Liver (tissue), 9 donors: ENCODE results near the gene SMURF2. TPM values are rescaled to one million over a fixed set of nuclear protein-coding genes. Genes with fewer than 3 reads are reported as not detected.

Experiments used
- DNase-seq: peaks from one replicate; pipeline ENCODE4 v3.0.0-alpha.2; 2017; ENCODE audit warnings: low spot score
- H3K27ac ChIP-seq, 2 donors: one replicate each; pipeline ENCODE4 v1.7.0; 2013; ENCODE audit warnings: inconsistent platforms in 2 of 2, low read length in 2 of 2, control low read depth in 1 of 2, low read depth in 1 of 2, mild to moderate bottlenecking in 1 of 2
- H3K27me3 ChIP-seq, 4 donors: one replicate each; pipeline versions ENCODE4 v1.6.1 to v1.7.0; 2013; ENCODE audit warnings: low read length in 3 of 4, inconsistent platforms in 1 of 4, mild to moderate bottlenecking in 1 of 4, moderate library complexity in 1 of 4; ENCODE audit not compliant: control insufficient read depth in 4 of 4, insufficient read depth in 4 of 4
- H3K36me3 ChIP-seq, 4 donors: one replicate each; pipeline versions ENCODE4 v1.6.1 to v1.7.0; 2013; ENCODE audit warnings: low read length in 3 of 4, mild to moderate bottlenecking in 3 of 4, low read depth in 1 of 4, moderate library complexity in 1 of 4; ENCODE audit not compliant: control insufficient read depth in 4 of 4, insufficient read depth in 3 of 4
- H3K4me1 ChIP-seq, 4 donors: one replicate each; pipeline versions ENCODE4 v1.6.1 to v1.7.0; 2013; ENCODE audit warnings: low read length in 3 of 4, mild to moderate bottlenecking in 3 of 4, moderate library complexity in 1 of 4; ENCODE audit not compliant: control insufficient read depth in 4 of 4, insufficient read depth in 4 of 4
- H3K4me3 ChIP-seq, 3 donors: one replicate each; pipeline versions ENCODE4 v1.6.1 to v1.7.0; 2013; ENCODE audit warnings: low read length in 3 of 3, control low read depth in 1 of 3, low read depth in 1 of 3, mild to moderate bottlenecking in 1 of 3
- H3K9ac ChIP-seq, 2 donors: one replicate each; pipeline ENCODE4 v1.7.0; 2013; ENCODE audit warnings: low read length in 2 of 2, mild to moderate bottlenecking in 2 of 2, moderate library complexity in 2 of 2, control low read depth in 1 of 2, low read depth in 1 of 2
- H3K9me3 ChIP-seq, 4 donors: one replicate each; pipeline versions ENCODE4 v1.6.1 to v1.7.0; 2013; ENCODE audit warnings: low read length in 3 of 4; ENCODE audit not compliant: control insufficient read depth in 4 of 4
- EGR1 ChIP-seq, 2 donors: IDR thresholded peaks; 2 replicates each; pipeline ENCODE4 v1.6.1; 2016 to 2018; ENCODE audit warnings: antibody characterized with exemption in 2 of 2, low read depth in 2 of 2
- FOXA1 ChIP-seq: IDR thresholded peaks from 2 replicates; pipeline ENCODE4 v1.6.1; 2016; ENCODE audit warnings: antibody characterized with exemption
- FOXA2 ChIP-seq: IDR thresholded peaks from 2 replicates; pipeline ENCODE4 v1.6.1; 2016; ENCODE audit warnings: antibody characterized with exemption
- GABPA ChIP-seq, 2 donors: IDR thresholded peaks in 1 of 2; conservative IDR thresholded peaks in 1 of 2; 2 replicates each; pipeline ENCODE4 v1.6.1; 2016; ENCODE audit warnings: antibody characterized with exemption in 2 of 2, mild to moderate bottlenecking in 1 of 2, moderate library complexity in 1 of 2
- JUND ChIP-seq, 2 donors: IDR thresholded peaks; 2 replicates each; pipeline ENCODE4 v1.6.1; 2016; ENCODE audit warnings: antibody characterized with exemption in 2 of 2
- NR2F2 ChIP-seq: IDR thresholded peaks from 2 replicates; pipeline ENCODE4 v1.6.1; 2016; ENCODE audit warnings: antibody characterized with exemption
- RAD21 ChIP-seq, 2 donors: IDR thresholded peaks; 2 replicates each; pipeline ENCODE4 v1.6.1; 2016; ENCODE audit warnings: antibody characterized with exemption in 2 of 2, mild to moderate bottlenecking in 2 of 2
- RXRA ChIP-seq, 2 donors: IDR thresholded peaks; 2 replicates each; pipeline ENCODE4 v1.6.1; 2017 to 2018; ENCODE audit warnings: antibody characterized with exemption in 2 of 2, mild to moderate bottlenecking in 1 of 2
- SP1 ChIP-seq: IDR thresholded peaks from 2 replicates; pipeline ENCODE4 v1.6.1; 2018; ENCODE audit warnings: antibody characterized with exemption, mild to moderate bottlenecking
- TAF1 ChIP-seq: conservative IDR thresholded peaks from 2 replicates; pipeline ENCODE4 v1.6.1; 2016; ENCODE audit warnings: antibody characterized with exemption, mild to moderate bottlenecking
- YY1 ChIP-seq: IDR thresholded peaks from 2 replicates; pipeline ENCODE4 v1.6.1; 2016; ENCODE audit warnings: antibody characterized with exemption, mild to moderate bottlenecking
- WGBS: extraction: QIAGEN DNeasy Blood & Tissue Kit; methylation state at CpG from one replicate; pipeline ENCODE4 v1.1.7; 2013; 5-methylcytosine and 5-hydroxymethylcytosine counted together
- polyA plus RNA-seq, 2 donors: library from polyadenylated mRNA; stranded (reverse) in 1 of 2; unstranded in 1 of 2; fragments of 200-250 nt in 1 of 2; fragments of >200 nt in 1 of 2; fragmentation: Nextera tagmentation in 1 of 2; extraction: Ambion mirVana in 1 of 2; gene quantifications; one replicate each; pipeline versions ENCODE4 v1.2.1 to v1.2.3, GENCODE V29; 2013 to 2015
- total RNA-seq, 2 donors: library from RNA; depleted of rRNA; stranded (reverse); fragments of >200 nt; gene quantifications; one replicate each; pipeline ENCODE4 v1.2.3, GENCODE V29; 2014
- TF ChIP-seq, protein P1 (sequence below): IDR thresholded peaks from 2 replicates; pipeline ENCODE4 v1.6.1; 2016; ENCODE audit warnings: antibody characterized with exemption
- TF ChIP-seq, protein P2 (sequence below): IDR thresholded peaks from 2 replicates; pipeline ENCODE4 v1.6.1; 2016; ENCODE audit warnings: antibody characterized with exemption
- TF ChIP-seq, protein P3 (sequence below): fragments of 150-350 bp; IDR thresholded peaks from 2 replicates; pipeline ENCODE4 v1.5.1; 2017; ENCODE audit warnings: improper control_type of control experiment, low read depth, low read length; ENCODE audit not compliant: missing input control
- TF ChIP-seq, protein P4 (sequence below): IDR thresholded peaks from 2 replicates; pipeline ENCODE4 v1.6.1; 2016; ENCODE audit warnings: antibody characterized with exemption, mild to moderate bottlenecking
- TF ChIP-seq, protein P5 (sequence below): IDR thresholded peaks from 2 replicates; pipeline ENCODE4 v1.6.1; 2016; ENCODE audit warnings: antibody characterized with exemption
- donor health status: healthy.
- donor health status: healthy.
- donor health status: healthy.
- donor health status: healthy.
- donor health status: healthy.

The SMURF2 gene
- total and polyA plus RNA-seq, 4 donors, result 2.0 to 6.9 (median 3.5) TPM

DNA sequence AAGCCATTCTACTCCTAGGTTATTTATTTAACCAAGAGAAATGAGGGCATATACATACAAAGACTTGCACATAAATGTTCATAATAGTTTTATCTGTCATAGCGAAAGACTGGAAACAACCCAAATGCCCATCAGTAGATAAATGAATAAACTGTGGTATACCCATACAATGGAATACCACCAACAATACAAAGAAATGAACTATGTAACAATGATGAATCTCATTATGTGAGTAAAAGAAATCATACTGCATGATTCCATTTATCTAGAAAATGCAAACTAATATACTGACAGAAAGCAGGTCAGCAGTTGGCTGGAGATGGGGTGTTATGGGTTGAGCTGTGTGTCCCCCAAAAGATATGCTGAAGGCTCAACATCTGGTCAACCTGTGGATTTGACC is 98.0 kb downstream of the SMURF2 start:
- H3K4me3 ChIP-seq, result no peak overlapping the region
- DNase-seq, result no peak
- no peaks in the 10 kb centered on the region for H3K9me3 ChIP-seq
- TF ChIP-seq JUND (IDR thresholded peaks at IDR 0.05) (no peak), GABPA (IDR thresholded peaks at IDR 0.05 in 1 of 2, conservative IDR thresholded peaks at IDR 0.05 in 1 of 2) (no peak), RAD21 (IDR thresholded peaks at IDR 0.05) (no peak), FOXA1 (no peak), EGR1 (IDR thresholded peaks at IDR 0.05; ENCODE audit: low read depth in 2 of 2) (no peak), RXRA (IDR thresholded peaks at IDR 0.05) (no peak), SP1 (no peak), NR2F2 (no peak), FOXA2 (no peak), TAF1 (no peak)
- TF ChIP-seq, protein P1, sequence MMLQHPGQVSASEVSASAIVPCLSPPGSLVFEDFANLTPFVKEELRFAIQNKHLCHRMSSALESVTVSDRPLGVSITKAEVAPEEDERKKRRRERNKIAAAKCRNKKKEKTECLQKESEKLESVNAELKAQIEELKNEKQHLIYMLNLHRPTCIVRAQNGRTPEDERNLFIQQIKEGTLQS, result no peak
- TF ChIP-seq, protein P2, sequence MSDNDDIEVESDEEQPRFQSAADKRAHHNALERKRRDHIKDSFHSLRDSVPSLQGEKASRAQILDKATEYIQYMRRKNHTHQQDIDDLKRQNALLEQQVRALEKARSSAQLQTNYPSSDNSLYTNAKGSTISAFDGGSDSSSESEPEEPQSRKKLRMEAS, result no peak
- TF ChIP-seq, protein P3, sequence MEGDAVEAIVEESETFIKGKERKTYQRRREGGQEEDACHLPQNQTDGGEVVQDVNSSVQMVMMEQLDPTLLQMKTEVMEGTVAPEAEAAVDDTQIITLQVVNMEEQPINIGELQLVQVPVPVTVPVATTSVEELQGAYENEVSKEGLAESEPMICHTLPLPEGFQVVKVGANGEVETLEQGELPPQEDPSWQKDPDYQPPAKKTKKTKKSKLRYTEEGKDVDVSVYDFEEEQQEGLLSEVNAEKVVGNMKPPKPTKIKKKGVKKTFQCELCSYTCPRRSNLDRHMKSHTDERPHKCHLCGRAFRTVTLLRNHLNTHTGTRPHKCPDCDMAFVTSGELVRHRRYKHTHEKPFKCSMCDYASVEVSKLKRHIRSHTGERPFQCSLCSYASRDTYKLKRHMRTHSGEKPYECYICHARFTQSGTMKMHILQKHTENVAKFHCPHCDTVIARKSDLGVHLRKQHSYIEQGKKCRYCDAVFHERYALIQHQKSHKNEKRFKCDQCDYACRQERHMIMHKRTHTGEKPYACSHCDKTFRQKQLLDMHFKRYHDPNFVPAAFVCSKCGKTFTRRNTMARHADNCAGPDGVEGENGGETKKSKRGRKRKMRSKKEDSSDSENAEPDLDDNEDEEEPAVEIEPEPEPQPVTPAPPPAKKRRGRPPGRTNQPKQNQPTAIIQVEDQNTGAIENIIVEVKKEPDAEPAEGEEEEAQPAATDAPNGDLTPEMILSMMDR, result no peak
- TF ChIP-seq, protein P4, sequence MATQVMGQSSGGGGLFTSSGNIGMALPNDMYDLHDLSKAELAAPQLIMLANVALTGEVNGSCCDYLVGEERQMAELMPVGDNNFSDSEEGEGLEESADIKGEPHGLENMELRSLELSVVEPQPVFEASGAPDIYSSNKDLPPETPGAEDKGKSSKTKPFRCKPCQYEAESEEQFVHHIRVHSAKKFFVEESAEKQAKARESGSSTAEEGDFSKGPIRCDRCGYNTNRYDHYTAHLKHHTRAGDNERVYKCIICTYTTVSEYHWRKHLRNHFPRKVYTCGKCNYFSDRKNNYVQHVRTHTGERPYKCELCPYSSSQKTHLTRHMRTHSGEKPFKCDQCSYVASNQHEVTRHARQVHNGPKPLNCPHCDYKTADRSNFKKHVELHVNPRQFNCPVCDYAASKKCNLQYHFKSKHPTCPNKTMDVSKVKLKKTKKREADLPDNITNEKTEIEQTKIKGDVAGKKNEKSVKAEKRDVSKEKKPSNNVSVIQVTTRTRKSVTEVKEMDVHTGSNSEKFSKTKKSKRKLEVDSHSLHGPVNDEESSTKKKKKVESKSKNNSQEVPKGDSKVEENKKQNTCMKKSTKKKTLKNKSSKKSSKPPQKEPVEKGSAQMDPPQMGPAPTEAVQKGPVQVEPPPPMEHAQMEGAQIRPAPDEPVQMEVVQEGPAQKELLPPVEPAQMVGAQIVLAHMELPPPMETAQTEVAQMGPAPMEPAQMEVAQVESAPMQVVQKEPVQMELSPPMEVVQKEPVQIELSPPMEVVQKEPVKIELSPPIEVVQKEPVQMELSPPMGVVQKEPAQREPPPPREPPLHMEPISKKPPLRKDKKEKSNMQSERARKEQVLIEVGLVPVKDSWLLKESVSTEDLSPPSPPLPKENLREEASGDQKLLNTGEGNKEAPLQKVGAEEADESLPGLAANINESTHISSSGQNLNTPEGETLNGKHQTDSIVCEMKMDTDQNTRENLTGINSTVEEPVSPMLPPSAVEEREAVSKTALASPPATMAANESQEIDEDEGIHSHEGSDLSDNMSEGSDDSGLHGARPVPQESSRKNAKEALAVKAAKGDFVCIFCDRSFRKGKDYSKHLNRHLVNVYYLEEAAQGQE, result no peak
- TF ChIP-seq, protein P5, sequence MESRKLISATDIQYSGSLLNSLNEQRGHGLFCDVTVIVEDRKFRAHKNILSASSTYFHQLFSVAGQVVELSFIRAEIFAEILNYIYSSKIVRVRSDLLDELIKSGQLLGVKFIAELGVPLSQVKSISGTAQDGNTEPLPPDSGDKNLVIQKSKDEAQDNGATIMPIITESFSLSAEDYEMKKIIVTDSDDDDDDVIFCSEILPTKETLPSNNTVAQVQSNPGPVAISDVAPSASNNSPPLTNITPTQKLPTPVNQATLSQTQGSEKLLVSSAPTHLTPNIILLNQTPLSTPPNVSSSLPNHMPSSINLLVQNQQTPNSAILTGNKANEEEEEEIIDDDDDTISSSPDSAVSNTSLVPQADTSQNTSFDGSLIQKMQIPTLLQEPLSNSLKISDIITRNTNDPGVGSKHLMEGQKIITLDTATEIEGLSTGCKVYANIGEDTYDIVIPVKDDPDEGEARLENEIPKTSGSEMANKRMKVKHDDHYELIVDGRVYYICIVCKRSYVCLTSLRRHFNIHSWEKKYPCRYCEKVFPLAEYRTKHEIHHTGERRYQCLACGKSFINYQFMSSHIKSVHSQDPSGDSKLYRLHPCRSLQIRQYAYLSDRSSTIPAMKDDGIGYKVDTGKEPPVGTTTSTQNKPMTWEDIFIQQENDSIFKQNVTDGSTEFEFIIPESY, result no peak
- H3K27ac ChIP-seq, result no peak overlapping the region
- peaks cover 3 to 11% (median 6%) of the 10 kb centered on the region in 4 donors for H3K36me3 ChIP-seq
- no peaks in the 10 kb centered on the region for H3K4me1 ChIP-seq
- H3K9ac ChIP-seq, result no peak overlapping the region
- no peaks in the 10 kb centered on the region for H3K27me3 ChIP-seq
- WGBS, result 99% methylated on average over 1 of the region's 1 CpG

DNA sequence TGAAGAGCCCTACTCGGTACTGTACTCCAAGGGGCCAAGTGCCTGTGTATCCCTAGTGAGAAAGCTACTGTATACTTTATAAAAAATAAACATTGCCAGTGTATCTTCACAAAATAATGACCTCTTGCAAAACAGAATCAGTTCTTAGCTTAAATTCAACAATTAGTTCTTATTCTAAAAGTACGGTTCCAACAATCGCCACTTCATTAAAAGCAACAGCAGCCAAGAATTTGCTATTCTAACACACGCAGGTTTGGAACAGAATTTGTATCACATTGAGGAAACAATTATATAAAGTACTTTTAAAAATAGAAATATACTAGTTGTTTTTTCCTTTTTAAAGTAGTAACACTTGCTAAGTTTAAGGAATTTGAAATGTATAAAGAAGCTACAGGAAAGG is 106.8 kb downstream of the SMURF2 start:
- Histone ChIP-seq H3K27ac (no peak overlapping the region), H3K36me3 (peaks cover 2 to 14% (median 8%) of the 10 kb centered on the region in 4 donors), H3K4me1 (no peaks in the 10 kb centered on the region), H3K27me3 (no peaks in the 10 kb centered on the region), H3K9me3 (no peaks in the 10 kb centered on the region), H3K9ac (no peak overlapping the region), H3K4me3 (no peak overlapping the region)
- DNase-seq, result no peak
- TF ChIP-seq JUND (IDR thresholded peaks at IDR 0.05), result no peak
- TF ChIP-seq YY1, result no peak
- TF ChIP-seq NR2F2, result no peak
- no peak for TF ChIP-seq RXRA (IDR thresholded peaks at IDR 0.05)
- no peak for TF ChIP-seq SP1
- TF ChIP-seq GABPA (IDR thresholded peaks at IDR 0.05 in 1 of 2, conservative IDR thresholded peaks at IDR 0.05 in 1 of 2), result no peak
- no peak for TF ChIP-seq TAF1
- TF ChIP-seq RAD21 (IDR thresholded peaks at IDR 0.05), result no peak
- TF ChIP-seq, protein P4, result no peak
- TF ChIP-seq, protein P1, result no peak
- TF ChIP-seq FOXA2, result no peak
- TF ChIP-seq, protein P3, result no peak
- TF ChIP-seq EGR1 (IDR thresholded peaks at IDR 0.05; ENCODE audit: low read depth in 2 of 2), result no peak
- 92% methylated on average over 4 of the region's 4 CpGs for WGBS
